Measurements from ENCODE around the gene MEX3C. TPM values are rescaled to one million over a fixed set of nuclear protein-coding genes. Genes with fewer than 3 reads are reported as not detected.

MEX3C gene
- total RNA-seq, 1 donor from 2014 or later = 57.4 TPM

- ATAC-seq (ENCODE audit: low read depth) (peak; percentile 28), DNase-seq (no peak)
- Mint-ChIP-seq H3K4me3 (no peak overlapping the region), H3K27ac (peak overlapping the region; percentile 68), H3K36me3 (ENCODE audit: low read depth) (peaks cover 16% of the 10 kb centered on the region), H3K4me1 (peaks cover 43% of the 10 kb centered on the region), H3K27me3 (no peaks in the 10 kb centered on the region), H3K9me3 (no peaks in the 10 kb centered on the region)
- intact Hi-C loops (cut with micrococcal nuclease) = loop anchor here (1.0 to 2.0 kb wide), 2 partner anchors 17 to 26 kb away; partner anchors contain the start of gene MEX3C
- ChIA-PET POLR2A (interaction anchor here (1.3 to 1.6 kb wide), 2 partner anchors 17 to 26 kb away, joined by 4 to 15 read pairs; partner anchors contain the start of gene MEX3C), CTCF (no interaction called here)
- TF ChIP-seq, protein P1, sequence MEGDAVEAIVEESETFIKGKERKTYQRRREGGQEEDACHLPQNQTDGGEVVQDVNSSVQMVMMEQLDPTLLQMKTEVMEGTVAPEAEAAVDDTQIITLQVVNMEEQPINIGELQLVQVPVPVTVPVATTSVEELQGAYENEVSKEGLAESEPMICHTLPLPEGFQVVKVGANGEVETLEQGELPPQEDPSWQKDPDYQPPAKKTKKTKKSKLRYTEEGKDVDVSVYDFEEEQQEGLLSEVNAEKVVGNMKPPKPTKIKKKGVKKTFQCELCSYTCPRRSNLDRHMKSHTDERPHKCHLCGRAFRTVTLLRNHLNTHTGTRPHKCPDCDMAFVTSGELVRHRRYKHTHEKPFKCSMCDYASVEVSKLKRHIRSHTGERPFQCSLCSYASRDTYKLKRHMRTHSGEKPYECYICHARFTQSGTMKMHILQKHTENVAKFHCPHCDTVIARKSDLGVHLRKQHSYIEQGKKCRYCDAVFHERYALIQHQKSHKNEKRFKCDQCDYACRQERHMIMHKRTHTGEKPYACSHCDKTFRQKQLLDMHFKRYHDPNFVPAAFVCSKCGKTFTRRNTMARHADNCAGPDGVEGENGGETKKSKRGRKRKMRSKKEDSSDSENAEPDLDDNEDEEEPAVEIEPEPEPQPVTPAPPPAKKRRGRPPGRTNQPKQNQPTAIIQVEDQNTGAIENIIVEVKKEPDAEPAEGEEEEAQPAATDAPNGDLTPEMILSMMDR (IDR thresholded peaks at IDR 0.05) = no peak
These were observed 26.3 kb downstream of the MEX3C start for GRCh38 chr18:51171223-51171622.

- DNase-seq (no peak), ATAC-seq (ENCODE audit: low read depth) (no peak)
- ChIA-PET CTCF (no interaction called here), POLR2A (no interaction called here)
- Mint-ChIP-seq H3K4me3 (no peak overlapping the region), H3K36me3 (ENCODE audit: low read depth) (peaks cover 11% of the 10 kb centered on the region), H3K9me3 (no peaks in the 10 kb centered on the region), H3K27ac (peak overlapping the region; percentile 56), H3K4me1 (peaks cover 43% of the 10 kb centered on the region), H3K27me3 (no peaks in the 10 kb centered on the region)
- TF ChIP-seq, protein P1 (IDR thresholded peaks at IDR 0.05) = no peak
- intact Hi-C loops (cut with micrococcal nuclease) = loop anchor here (1.0 to 2.0 kb wide), 2 partner anchors 16 to 26 kb away; partner anchors contain the start of gene MEX3C
These were observed 26.8 kb downstream of the MEX3C start for GRCh38 chr18:51170664-51171063.

DNA sequence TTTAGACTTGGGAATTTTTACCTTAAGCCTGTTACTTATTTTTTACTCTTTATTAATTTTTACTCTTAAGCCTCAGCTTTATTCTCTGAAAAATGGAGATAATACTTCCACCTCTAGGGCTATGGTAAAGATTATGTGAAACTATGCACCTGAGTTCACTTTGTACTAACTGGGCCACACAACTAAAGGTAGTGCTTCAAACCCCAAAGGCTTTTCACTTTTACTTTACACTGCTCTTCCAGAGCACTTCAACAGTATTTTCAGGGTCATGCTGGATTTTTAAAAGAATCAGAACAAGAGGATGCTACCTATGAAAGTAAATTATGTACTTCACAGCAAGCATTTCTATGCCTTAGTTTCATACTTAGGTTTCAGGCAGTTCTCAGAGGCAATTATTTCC, 27.8 kb downstream of the MEX3C start:
- H3K36me3 Mint-ChIP-seq (ENCODE audit: low read depth) = peaks cover 6% of the 10 kb centered on the region
- H3K9me3 Mint-ChIP-seq = no peaks in the 10 kb centered on the region
- DNase-seq (no peak), ATAC-seq (ENCODE audit: low read depth) (no peak)
- H3K27me3 Mint-ChIP-seq = no peaks in the 10 kb centered on the region
- peaks cover 43% of the 10 kb centered on the region for H3K4me1 Mint-ChIP-seq
- TF ChIP-seq, protein P1 (IDR thresholded peaks at IDR 0.05) = no peak
- intact Hi-C loops (cut with micrococcal nuclease) = loop anchor here (2.0 kb wide), 1 partner anchor 27 kb away; the partner anchor contains the start of gene MEX3C
- CTCF ChIA-PET = no interaction called here
- POLR2A ChIA-PET = no interaction called here
- H3K4me3 Mint-ChIP-seq = no peak overlapping the region
- no peak overlapping the region for H3K27ac Mint-ChIP-seq

DNA sequence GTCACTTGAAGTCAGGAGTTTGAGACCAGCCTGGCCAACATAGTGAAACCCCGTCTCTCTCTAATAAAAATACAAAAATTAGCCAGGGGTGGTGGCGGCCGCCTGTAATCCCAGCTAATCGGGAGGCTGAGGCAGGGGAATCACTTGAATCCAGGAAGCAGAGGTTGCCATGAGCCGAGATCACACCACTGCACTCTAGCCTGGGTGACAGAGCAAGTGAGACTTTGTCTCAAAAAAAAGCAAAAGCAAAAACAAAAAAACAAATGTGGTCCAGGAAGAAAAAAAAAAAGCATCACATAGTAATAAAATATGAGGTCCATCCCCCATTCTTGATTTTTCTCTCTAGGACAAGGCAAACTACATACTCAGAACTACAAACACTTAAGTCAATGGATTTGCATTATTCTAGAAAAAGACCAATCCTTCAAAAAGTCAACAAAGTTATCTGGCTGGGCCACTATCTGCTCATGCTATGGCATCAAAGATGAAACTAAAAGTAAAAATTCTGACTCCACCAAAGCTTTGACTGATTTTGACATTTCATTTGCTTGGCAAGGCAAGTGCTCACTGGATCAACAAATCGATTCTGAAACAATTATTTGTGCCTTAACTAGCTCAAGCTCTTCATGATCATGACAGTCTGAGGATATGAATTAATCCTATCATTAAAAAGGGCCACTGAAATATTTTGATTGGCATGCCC, 28.4 kb downstream of the MEX3C start:
- no peak for ATAC-seq (ENCODE audit: low read depth)
- TF ChIP-seq, protein P1 (IDR thresholded peaks at IDR 0.05) = no peak
- H3K9me3 Mint-ChIP-seq = no peaks in the 10 kb centered on the region
- H3K27ac Mint-ChIP-seq = no peak overlapping the region
- H3K4me1 Mint-ChIP-seq = peaks cover 43% of the 10 kb centered on the region
- no peak for DNase-seq
- CTCF ChIA-PET = interaction anchor here (0.9 kb wide), 1 partner anchor 15 kb away, joined by 4 read pairs; no protein-coding TSS in a partner anchor
- H3K36me3 Mint-ChIP-seq (ENCODE audit: low read depth) = peaks cover 3% of the 10 kb centered on the region
- POLR2A ChIA-PET = no interaction called here
- no peak overlapping the region for H3K4me3 Mint-ChIP-seq
- intact Hi-C loops (cut with micrococcal nuclease) = no loop called here
- no peaks in the 10 kb centered on the region for H3K27me3 Mint-ChIP-seq

DNA sequence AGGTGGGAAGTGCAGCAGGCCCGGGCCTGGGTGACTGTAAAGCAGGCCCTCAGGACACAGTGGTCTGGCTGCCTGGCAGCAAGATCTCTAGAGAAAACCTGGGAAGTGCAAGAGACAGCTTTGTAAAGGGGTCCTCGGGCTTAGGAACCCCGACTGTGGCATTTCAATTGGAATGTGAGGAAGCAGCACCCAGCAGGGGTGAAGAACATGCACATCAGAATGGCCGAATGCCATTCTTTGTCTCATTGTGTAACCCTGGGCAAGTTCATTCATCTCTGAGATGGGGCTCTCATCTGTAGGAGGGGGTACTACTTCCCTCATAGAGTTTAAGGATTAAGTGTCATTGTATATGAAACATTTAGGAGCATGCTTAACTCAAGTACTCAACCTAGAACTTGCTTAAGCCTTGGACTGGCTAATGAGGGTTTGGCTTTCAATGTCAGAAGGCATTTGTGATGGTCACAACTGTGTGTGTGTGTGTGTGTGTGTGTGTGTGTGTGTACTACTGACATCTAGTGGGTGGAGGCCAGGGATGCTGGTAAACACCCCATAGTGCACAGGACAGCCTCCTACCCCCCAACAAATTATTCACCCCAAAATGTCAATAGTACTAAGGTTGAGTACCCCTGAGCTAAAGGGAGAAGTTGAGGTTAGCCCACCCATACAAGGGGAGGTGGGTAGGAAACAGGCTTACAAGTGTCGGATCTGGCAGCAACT, 29.3 kb downstream of the MEX3C start:
- DNase-seq = no peak
- no peak overlapping the region for H3K27ac Mint-ChIP-seq
- H3K4me3 Mint-ChIP-seq = no peak overlapping the region
- ChIA-PET POLR2A (interaction anchor here (2.5 kb wide), 1 partner anchor 14 kb away, joined by 7 read pairs; no protein-coding TSS in a partner anchor), CTCF (interaction anchor here (0.9 kb wide), 1 partner anchor 14 kb away, joined by 4 read pairs; no protein-coding TSS in a partner anchor)
- peaks cover 43% of the 10 kb centered on the region for H3K4me1 Mint-ChIP-seq
- no peaks in the 10 kb centered on the region for H3K27me3 Mint-ChIP-seq
- ATAC-seq (ENCODE audit: low read depth) = no peak
- no peaks in the 10 kb centered on the region for H3K9me3 Mint-ChIP-seq
- H3K36me3 Mint-ChIP-seq (ENCODE audit: low read depth) = no peaks in the 10 kb centered on the region
- intact Hi-C loops (cut with micrococcal nuclease) = no loop called here
- TF ChIP-seq, protein P1 (IDR thresholded peaks at IDR 0.05) = no peak
